Hindlimb muscle (tissue), 1 donor: ENCODE results near the gene ZNF76. TPM values are rescaled to one million over a fixed set of nuclear protein-coding genes. Genes with fewer than 3 reads are reported as not detected.
A peak's percentile ranks its signal among the peaks of the same experiment; 100 is the strongest.
"Not testable (repeated sequence)": the region's sequence is repeated elsewhere in the genome, so short reads cannot be mapped to it uniquely, and the experiment has no call there.

ENCODE experiments used
- DNase-seq: peaks from one replicate; pipeline ENCODE4 v3.0.0-alpha.2; 2013
- polyA plus RNA-seq: library from polyadenylated mRNA; unstranded; fragments of 120-200 nt; gene quantifications from one replicate; pipeline ENCODE4 v1.2.1, GENCODE V29; 2013; ENCODE audit not compliant: insufficient read length

The ZNF76 gene
- polyA plus RNA-seq, 1 donor = 28.7 TPM

GRCh38 chr6:35302604-35303241, 43.2 kb downstream of the ZNF76 start:
- DNase-seq = no peak

- DNase-seq = no peak
Measured at GRCh38 chr6:35304299-35304698, 44.8 kb downstream of the ZNF76 start.

GRCh38 chr6:35305117-35305516, 45.6 kb downstream of the ZNF76 start:
- no peak for DNase-seq

GRCh38 chr6:35307138-35307537, 47.6 kb downstream of the ZNF76 start:
- DNase-seq = not testable (repeated sequence)

- DNase-seq = not testable (repeated sequence)
Measured at GRCh38 chr6:35308543-35308942, 49.0 kb downstream of the ZNF76 start.

- DNase-seq = no peak
Measured at GRCh38 chr6:35309611-35310264, 50.2 kb downstream of the ZNF76 start.

- no peak for DNase-seq
Measured at GRCh38 chr6:35310265-35310831, 50.8 kb downstream of the ZNF76 start.

GRCh38 chr6:35311390-35312075, 52.0 kb downstream of the ZNF76 start:
- DNase-seq = no peak

- no peak for DNase-seq
Measured at GRCh38 chr6:35312076-35312800, 52.7 kb downstream of the ZNF76 start.

- no peak for DNase-seq
Measured at GRCh38 chr6:35312807-35313206, 53.3 kb downstream of the ZNF76 start.

- DNase-seq = no peak
Measured at GRCh38 chr6:35317483-35318195, 58.1 kb downstream of the ZNF76 start.

- DNase-seq = peak; percentile 85
Measured at GRCh38 chr6:35318196-35319171, 58.9 kb downstream of the ZNF76 start.

GRCh38 chr6:35319346-35320030, 60.0 kb downstream of the ZNF76 start:
- no peak for DNase-seq

- DNase-seq = no peak
Measured at GRCh38 chr6:35320031-35320410, 60.5 kb downstream of the ZNF76 start.

- no peak for DNase-seq
Measured at GRCh38 chr6:35321091-35321490, 61.6 kb downstream of the ZNF76 start.

GRCh38 chr6:35327349-35328027, 68.0 kb downstream of the ZNF76 start:
- peak; percentile 32 for DNase-seq

GRCh38 chr6:35328108-35328723, 68.7 kb downstream of the ZNF76 start:
- no peak for DNase-seq

- not testable (repeated sequence) for DNase-seq
Measured at GRCh38 chr6:35328965-35329364, 69.4 kb downstream of the ZNF76 start.

- DNase-seq = no peak
Measured at GRCh38 chr6:35330541-35331119, 71.1 kb downstream of the ZNF76 start.
